HFFc6 (cell line): ENCODE measurements around the gene CYB5B. TPM values are rescaled to one million over a fixed set of nuclear protein-coding genes. Genes with fewer than 3 reads are reported as not detected.

Source experiments
- DNase-seq: peaks from one replicate; pipeline ENCODE4 v3.0.0-alpha.2; 2018
- H3K27ac Mint-ChIP-seq: 2 replicates; pipeline ENCODE4 v1.8.0; 2020; ENCODE audit warnings: mild to moderate bottlenecking, mixed read lengths
- H3K27me3 Mint-ChIP-seq: 2 replicates; pipeline ENCODE4 v1.8.0; 2021; ENCODE audit warnings: mild to moderate bottlenecking, moderate library complexity, mixed read lengths; ENCODE audit not compliant: insufficient read depth
- H3K36me3 Mint-ChIP-seq: 2 replicates; pipeline ENCODE4 v1.8.0; 2021; ENCODE audit warnings: low read depth, mixed read lengths
- H3K4me1 Mint-ChIP-seq: 2 replicates; pipeline ENCODE4 v1.8.0; 2020; ENCODE audit warnings: low read depth, mixed read lengths
- H3K4me3 Mint-ChIP-seq: 2 replicates; pipeline ENCODE4 v1.8.0; 2020; ENCODE audit warnings: mild to moderate bottlenecking, moderate library complexity, mixed read lengths
- H3K9me3 Mint-ChIP-seq: 2 replicates; pipeline ENCODE4 v1.8.0; 2020; ENCODE audit warnings: mild to moderate bottlenecking, mixed read lengths
- total RNA-seq, 6 experiments: library from RNA; stranded (reverse); fragmentation: NEBNext Ultra II Directional; extraction: Animal tissue kit (Norgen Biotek cat#: 25700); gene quantifications; 2 replicates in 1 of 6; 3 replicates in 5 of 6; pipeline ENCODE4 v1.2.3, GENCODE V29; 2021
- TF ChIP-seq, protein P1 (sequence below): fragments of 200-600 bp; sonication (generic); IDR thresholded peaks from 2 replicates; pipeline ENCODE4 v1.5.0; 2021; ENCODE audit warnings: antibody characterized with exemption, mild to moderate bottlenecking

Gene CYB5B
- total RNA-seq, 6 experiments from 2014 or later = 135 to 151 (median 140) TPM

DNA sequence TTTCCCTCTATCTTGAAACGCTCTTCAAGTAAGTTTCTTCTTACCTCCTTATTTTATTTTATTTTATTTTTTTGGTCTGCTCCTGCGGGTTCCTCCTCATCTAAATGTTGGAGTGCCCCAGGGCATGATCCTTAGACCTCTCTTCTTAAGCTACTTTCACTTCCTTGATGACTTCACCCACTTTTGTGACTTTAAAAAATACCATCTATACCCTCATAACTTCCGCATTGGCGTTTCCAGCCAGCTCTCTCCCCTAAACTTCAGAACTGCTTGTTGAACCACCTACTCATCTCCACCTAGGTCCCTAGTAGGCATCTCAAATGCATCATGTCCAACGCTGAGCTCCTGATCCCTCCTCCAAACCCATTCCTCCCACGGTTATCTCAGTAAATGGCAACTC is 89.9 kb downstream of the CYB5B start:
- Mint-ChIP-seq H3K4me1 (peaks cover 37% of the 10 kb centered on the region), H3K36me3 (peaks cover 16% of the 10 kb centered on the region; the same call in 1 of the 2 replicates), H3K27me3 (peaks cover 4% of the 10 kb centered on the region; the same call in 1 of the 2 replicates), H3K4me3 (peak overlapping the region; percentile 18; the same call in 1 of the 2 replicates), H3K27ac (peak overlapping the region; percentile 72; the same call in 1 of the 2 replicates), H3K9me3 (peaks cover 6% of the 10 kb centered on the region)
- no peak for DNase-seq
- TF ChIP-seq, protein P1, sequence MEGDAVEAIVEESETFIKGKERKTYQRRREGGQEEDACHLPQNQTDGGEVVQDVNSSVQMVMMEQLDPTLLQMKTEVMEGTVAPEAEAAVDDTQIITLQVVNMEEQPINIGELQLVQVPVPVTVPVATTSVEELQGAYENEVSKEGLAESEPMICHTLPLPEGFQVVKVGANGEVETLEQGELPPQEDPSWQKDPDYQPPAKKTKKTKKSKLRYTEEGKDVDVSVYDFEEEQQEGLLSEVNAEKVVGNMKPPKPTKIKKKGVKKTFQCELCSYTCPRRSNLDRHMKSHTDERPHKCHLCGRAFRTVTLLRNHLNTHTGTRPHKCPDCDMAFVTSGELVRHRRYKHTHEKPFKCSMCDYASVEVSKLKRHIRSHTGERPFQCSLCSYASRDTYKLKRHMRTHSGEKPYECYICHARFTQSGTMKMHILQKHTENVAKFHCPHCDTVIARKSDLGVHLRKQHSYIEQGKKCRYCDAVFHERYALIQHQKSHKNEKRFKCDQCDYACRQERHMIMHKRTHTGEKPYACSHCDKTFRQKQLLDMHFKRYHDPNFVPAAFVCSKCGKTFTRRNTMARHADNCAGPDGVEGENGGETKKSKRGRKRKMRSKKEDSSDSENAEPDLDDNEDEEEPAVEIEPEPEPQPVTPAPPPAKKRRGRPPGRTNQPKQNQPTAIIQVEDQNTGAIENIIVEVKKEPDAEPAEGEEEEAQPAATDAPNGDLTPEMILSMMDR = no peak

Other genes starting within 250 kb of the CYB5B start
- 10 to 100 TPM; 52.0 to 64.8 (median 58.6) TPM for gene SNTB2, start 237.5 kb upstream of the CYB5B start, total RNA-seq
- gene VPS4A, start 113.3 kb upstream of the CYB5B start, total RNA-seq = 10 to 100 TPM; 33.2 to 39.8 (median 36.7) TPM
- gene PDF, start 94.0 kb upstream of the CYB5B start, total RNA-seq = 10 to 100 TPM; 14.5 to 21.1 (median 16.5) TPM
- 10 to 100 TPM; 29.4 to 36.8 (median 35.2) TPM for gene COG8, start 85.1 kb upstream of the CYB5B start, total RNA-seq
- 10 to 100 TPM; 34.7 to 43.5 (median 37.1) TPM for gene NIP7, start 84.8 kb upstream of the CYB5B start, total RNA-seq
- gene TMED6, start 72.8 kb upstream of the CYB5B start, total RNA-seq = under 1 TPM in 4 of 6 experiments, not detected in 2; 0.21 to 0.40 (median 0.26) TPM
- 10 to 100 TPM; 28.3 to 38.0 (median 30.1) TPM for gene TERF2, start 38.6 kb upstream of the CYB5B start, total RNA-seq
- gene NFAT5, start 141.3 kb downstream of the CYB5B start, total RNA-seq = 100 to 1,000 TPM in 1 of 6 experiments, 10 to 100 TPM in 5; 52.0 to 114 (median 63.7) TPM